Measurements from ENCODE around the gene TEX44.

GRCh38 chr2:231549446-231550239 is 43.0 kb upstream of the TEX44 start:
- TF ChIP-seq CTCF (IDR thresholded peaks at IDR 0.05; ENCODE audit: low read length) (no peak), EZH2 (IDR thresholded peaks at IDR 0.05; ENCODE audit: borderline replicate concordance, low read length) (no peak)
